HCT116 (cell line): ENCODE results near the gene ANKFN1.

Source experiments
- CTCF ChIP-seq, 3 experiments: fragments of 200-600 bp in 1 of 3; sonication (generic) in 1 of 3; IDR thresholded peaks in 2 of 3; conservative IDR thresholded peaks in 1 of 3; 2 replicates each; pipeline ENCODE4 v1.5.1; 2012 to 2017; ENCODE audit warnings: low read depth in 2 of 3, low read length in 2 of 3, antibody characterized with exemption in 1 of 3, borderline replicate concordance in 1 of 3, control low read depth in 1 of 3, mild to moderate bottlenecking in 1 of 3, mixed read lengths in 1 of 3, mixed run types in 1 of 3, moderate library complexity in 1 of 3; ENCODE audit not compliant: insufficient read depth in 1 of 3
- FOSL1 ChIP-seq: IDR thresholded peaks from 2 replicates; pipeline ENCODE4 v1.6.1; 2012; ENCODE audit warnings: low read depth
- POLR2A ChIP-seq: IDR thresholded peaks from 2 replicates; pipeline ENCODE4 v1.7.0; 2011; ENCODE audit warnings: borderline replicate concordance; ENCODE audit not compliant: insufficient read depth, insufficient read length; ENCODE audit errors: extremely low read depth

- no peak for TF ChIP-seq FOSL1
- no peak for TF ChIP-seq POLR2A
- TF ChIP-seq CTCF (IDR thresholded peaks at IDR 0.05 in 2 of 3, conservative IDR thresholded peaks at IDR 0.05 in 1 of 3; ENCODE audit: borderline replicate concordance in 1 of 3, insufficient read depth in 1 of 3, low read depth in 2 of 3, low read length in 2 of 3) = no peak
These were observed 299.2 kb downstream of the ANKFN1 start for GRCh38 chr17:56452461-56452860.
